GM12873 (cell line): ENCODE measurements around the gene GRPR.
A peak's percentile ranks its signal among the peaks of the same experiment; 100 is the strongest.

Experiments used
- CTCF ChIP-seq: IDR thresholded peaks from 2 replicates; pipeline ENCODE4 v1.5.1; 2012; ENCODE audit warnings: low read depth, mild to moderate bottlenecking, moderate library complexity, low read length, control low read depth; ENCODE audit not compliant: insufficient read depth; ENCODE audit errors: missing control alignments

The GRPR gene

GRCh38 chrX:16089086-16089485, 34.3 kb upstream of the GRPR start:
- TF ChIP-seq CTCF, result no peak

- TF ChIP-seq CTCF, result no peak
Measured at GRCh38 chrX:16096141-16096540, 27.2 kb upstream of the GRPR start.

GRCh38 chrX:16100673-16101072, 22.7 kb upstream of the GRPR start:
- TF ChIP-seq CTCF, result no peak

- TF ChIP-seq CTCF, result no peak
Measured at GRCh38 chrX:16101581-16101980, 21.8 kb upstream of the GRPR start.

- no peak for TF ChIP-seq CTCF
Measured at GRCh38 chrX:16103625-16104024, 19.7 kb upstream of the GRPR start.

- peak; percentile 3 for TF ChIP-seq CTCF
Measured at GRCh38 chrX:16112428-16112827, 10.9 kb upstream of the GRPR start.

GRCh38 chrX:16113978-16114565, 9.3 kb upstream of the GRPR start:
- TF ChIP-seq CTCF, result no peak
